PC-3 (cell line): ENCODE data around the gene GALNT18.

Experiments
- EZH2 ChIP-seq: fragments of 300-600 bp; sonication (generic); IDR thresholded peaks from one replicate; pipeline ENCODE4 v1.6.1; 2017; ENCODE audit warnings: antibody characterized with exemption, mild to moderate bottlenecking, low read length; ENCODE audit not compliant: unreplicated experiment
- EZH2phosphoT487 ChIP-seq: fragments of 300-600 bp; sonication (generic); IDR thresholded peaks from 2 replicates; pipeline ENCODE4 v1.6.1; 2018; ENCODE audit warnings: mild to moderate bottlenecking, antibody characterized with exemption, low read length, borderline replicate concordance
- TF ChIP-seq, protein P1 (sequence below): fragments of 300-600 bp; sonication (generic); conservative IDR thresholded peaks from 2 replicates; pipeline ENCODE4 v1.5.1; 2017; ENCODE audit warnings: antibody characterized with exemption, low read depth, mild to moderate bottlenecking, low read length

DNA sequence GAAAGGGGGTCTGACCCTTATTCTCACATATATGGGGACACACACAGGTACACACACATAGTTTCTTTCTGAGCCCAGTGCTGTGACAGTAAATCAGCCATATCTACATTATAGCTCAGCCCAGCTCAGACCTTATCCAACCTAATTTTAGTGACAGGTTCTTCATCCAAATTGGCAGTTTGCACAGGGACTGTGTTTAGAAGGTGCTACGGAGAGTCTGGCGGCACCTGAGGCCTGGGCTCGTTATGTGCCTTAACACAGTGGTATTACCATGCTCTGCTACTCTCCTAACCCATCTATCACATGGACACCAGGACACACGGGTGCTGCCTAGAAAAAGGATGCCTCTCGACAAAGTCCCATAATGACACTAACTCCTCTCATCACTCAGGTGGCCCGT is 109.3 kb downstream of the GALNT18 start:
- TF ChIP-seq, protein P1, sequence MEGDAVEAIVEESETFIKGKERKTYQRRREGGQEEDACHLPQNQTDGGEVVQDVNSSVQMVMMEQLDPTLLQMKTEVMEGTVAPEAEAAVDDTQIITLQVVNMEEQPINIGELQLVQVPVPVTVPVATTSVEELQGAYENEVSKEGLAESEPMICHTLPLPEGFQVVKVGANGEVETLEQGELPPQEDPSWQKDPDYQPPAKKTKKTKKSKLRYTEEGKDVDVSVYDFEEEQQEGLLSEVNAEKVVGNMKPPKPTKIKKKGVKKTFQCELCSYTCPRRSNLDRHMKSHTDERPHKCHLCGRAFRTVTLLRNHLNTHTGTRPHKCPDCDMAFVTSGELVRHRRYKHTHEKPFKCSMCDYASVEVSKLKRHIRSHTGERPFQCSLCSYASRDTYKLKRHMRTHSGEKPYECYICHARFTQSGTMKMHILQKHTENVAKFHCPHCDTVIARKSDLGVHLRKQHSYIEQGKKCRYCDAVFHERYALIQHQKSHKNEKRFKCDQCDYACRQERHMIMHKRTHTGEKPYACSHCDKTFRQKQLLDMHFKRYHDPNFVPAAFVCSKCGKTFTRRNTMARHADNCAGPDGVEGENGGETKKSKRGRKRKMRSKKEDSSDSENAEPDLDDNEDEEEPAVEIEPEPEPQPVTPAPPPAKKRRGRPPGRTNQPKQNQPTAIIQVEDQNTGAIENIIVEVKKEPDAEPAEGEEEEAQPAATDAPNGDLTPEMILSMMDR, result no peak
- TF ChIP-seq EZH2phosphoT487, result no peak
- no peak for TF ChIP-seq EZH2
